ENCODE results near the gene B3GALNT2. TPM values are rescaled to one million over a fixed set of nuclear protein-coding genes. Genes with fewer than 3 reads are reported as not detected.

B3GALNT2 gene
- total RNA-seq, 4 donors from 2014 or later: 38.3 to 56.9 (median 43.8) TPM

DNA sequence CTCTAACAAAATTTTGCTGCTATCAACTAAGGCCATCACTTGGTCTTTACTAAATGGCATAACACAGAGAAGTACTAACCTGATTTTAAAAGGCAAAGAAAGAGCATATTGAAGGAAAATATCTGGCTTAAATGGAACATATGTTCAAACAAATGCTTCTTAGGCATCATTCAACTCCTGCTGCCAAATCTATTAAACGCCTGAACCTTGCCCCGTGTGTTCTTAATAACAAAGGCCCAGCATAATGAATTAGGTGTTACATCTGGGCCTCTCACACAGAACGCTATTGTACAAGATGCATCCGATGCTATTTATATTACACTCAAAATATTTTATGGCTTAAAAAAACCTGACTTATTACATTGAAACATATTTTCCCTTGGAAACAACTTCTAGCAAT, 48.4 kb downstream of the B3GALNT2 start:
- intact Hi-C loops (cut with DNase I): no loop called here
- Histone ChIP-seq H3K36me3 (peaks cover 0 to 3% of the 10 kb centered on the region in 2 donors), H3K27ac (no peak overlapping the region), H3K9me3 (no peaks in the 10 kb centered on the region), H3K4me1 (peaks cover 4 to 11% of the 10 kb centered on the region in 2 donors), H3K27me3 (no peaks in the 10 kb centered on the region), H3K4me3 (replicated peaks in 1 of 3) (no peak overlapping the region)
- no peak for TF ChIP-seq POLR2A (IDR thresholded peaks at IDR 0.05)
- TF ChIP-seq, protein P1, sequence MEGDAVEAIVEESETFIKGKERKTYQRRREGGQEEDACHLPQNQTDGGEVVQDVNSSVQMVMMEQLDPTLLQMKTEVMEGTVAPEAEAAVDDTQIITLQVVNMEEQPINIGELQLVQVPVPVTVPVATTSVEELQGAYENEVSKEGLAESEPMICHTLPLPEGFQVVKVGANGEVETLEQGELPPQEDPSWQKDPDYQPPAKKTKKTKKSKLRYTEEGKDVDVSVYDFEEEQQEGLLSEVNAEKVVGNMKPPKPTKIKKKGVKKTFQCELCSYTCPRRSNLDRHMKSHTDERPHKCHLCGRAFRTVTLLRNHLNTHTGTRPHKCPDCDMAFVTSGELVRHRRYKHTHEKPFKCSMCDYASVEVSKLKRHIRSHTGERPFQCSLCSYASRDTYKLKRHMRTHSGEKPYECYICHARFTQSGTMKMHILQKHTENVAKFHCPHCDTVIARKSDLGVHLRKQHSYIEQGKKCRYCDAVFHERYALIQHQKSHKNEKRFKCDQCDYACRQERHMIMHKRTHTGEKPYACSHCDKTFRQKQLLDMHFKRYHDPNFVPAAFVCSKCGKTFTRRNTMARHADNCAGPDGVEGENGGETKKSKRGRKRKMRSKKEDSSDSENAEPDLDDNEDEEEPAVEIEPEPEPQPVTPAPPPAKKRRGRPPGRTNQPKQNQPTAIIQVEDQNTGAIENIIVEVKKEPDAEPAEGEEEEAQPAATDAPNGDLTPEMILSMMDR (IDR thresholded peaks at IDR 0.05): no peak
- 78 to 83% methylated on average over 4 of the region's 4 CpGs for WGBS, 2 donors
- DNase-seq: no peak

DNA sequence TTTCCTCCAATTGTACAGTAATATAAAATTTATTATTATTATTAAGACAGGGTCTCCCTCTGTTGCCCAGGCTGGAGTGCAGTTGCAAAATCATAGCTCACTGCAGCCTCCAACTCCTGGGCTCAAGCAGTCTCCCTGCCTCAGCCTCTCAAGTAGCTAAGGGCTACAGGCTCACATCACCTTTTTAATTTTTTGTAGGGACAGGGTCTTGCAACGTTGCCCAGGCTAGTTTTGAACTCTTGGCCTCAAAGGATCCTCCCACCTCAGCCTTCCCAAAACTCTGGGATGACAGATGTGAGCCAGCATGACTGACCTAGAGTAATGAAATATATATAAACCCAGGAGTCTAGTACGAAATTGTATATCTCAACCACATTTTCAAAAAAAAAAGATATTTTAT, 49.2 kb downstream of the B3GALNT2 start:
- intact Hi-C loops (cut with DNase I): no loop called here
- Histone ChIP-seq H3K4me3 (replicated peaks in 1 of 3) (no peak overlapping the region), H3K27ac (no peak overlapping the region), H3K4me1 (peaks cover 4 to 17% of the 10 kb centered on the region in 2 donors), H3K36me3 (peaks cover 0 to 3% of the 10 kb centered on the region in 2 donors), H3K9me3 (no peaks in the 10 kb centered on the region), H3K27me3 (no peaks in the 10 kb centered on the region)
- TF ChIP-seq, protein P1 (IDR thresholded peaks at IDR 0.05): no peak
- no peak for TF ChIP-seq POLR2A (IDR thresholded peaks at IDR 0.05)
- 90 to 91% methylated on average over 2 of the region's 2 CpGs for WGBS, 2 donors
- DNase-seq: no peak

DNA sequence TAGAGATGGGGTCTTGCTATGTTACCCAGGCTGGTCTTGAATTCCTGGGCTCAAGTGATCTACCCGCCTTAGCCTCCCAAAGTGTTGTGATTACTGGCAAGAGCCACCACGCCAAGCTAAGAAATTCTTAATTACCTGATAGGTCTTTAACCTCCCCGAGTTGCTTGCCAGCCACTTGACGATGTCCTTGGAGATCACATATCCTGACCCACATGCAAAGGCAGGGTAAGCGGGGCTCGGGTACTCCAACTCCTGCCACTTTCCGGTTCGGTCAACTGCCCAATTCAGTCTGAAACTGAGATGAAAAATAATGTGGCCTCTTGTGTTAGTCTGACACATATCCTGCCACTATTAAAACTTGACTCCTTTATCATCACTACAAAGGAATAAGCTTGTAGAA, 50.2 kb downstream of the B3GALNT2 start:
- WGBS, 2 donors: 49 to 51% methylated on average over 8 of the region's 8 CpGs
- Histone ChIP-seq H3K27ac (peak overlapping the region in 1 of 3 donors; percentile 5), H3K36me3 (peaks cover 0 to 3% of the 10 kb centered on the region in 2 donors), H3K4me3 (replicated peaks in 1 of 3) (no peak overlapping the region), H3K9me3 (no peaks in the 10 kb centered on the region), H3K27me3 (no peaks in the 10 kb centered on the region), H3K4me1 (peaks cover 4 to 18% of the 10 kb centered on the region in 2 donors)
- intact Hi-C loops (cut with DNase I): no loop called here
- TF ChIP-seq, protein P1 (IDR thresholded peaks at IDR 0.05): no peak
- no peak for TF ChIP-seq POLR2A (IDR thresholded peaks at IDR 0.05)
- peak; percentile 78 to 80 for DNase-seq

DNA sequence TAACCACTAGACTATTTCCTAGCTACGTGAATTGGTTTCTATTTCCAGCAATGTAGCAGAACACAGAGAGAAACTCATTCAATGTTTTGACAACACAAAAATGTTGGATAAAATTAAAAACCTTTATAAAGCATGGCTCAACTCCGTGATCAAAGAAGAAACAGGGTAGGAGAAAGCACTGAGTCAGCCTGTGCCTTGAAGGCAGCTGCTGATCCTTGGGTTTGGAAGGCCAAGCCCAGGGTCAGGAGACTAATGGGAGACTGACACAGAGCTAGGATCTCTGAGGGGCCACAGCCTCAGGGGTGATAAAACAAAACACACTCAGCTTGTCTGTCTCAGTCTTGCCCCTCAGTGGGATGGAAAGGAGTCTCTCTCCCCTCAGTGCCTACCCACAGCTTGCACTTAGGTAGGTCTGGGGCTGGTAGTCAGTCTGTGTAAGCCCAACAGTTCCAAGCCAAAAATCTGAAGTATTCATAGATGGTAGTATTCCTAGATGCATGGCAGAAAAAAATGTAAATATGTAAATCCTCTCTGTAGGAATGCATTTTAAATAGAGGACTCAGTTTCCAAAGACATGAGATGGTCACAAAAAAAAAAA, 53.3 kb downstream of the B3GALNT2 start:
- H3K4me1 ChIP-seq: peaks cover 0 to 18% of the 10 kb centered on the region in 2 donors
- peak; percentile 15 to 31 for DNase-seq
- TF ChIP-seq, protein P1 (IDR thresholded peaks at IDR 0.05): no peak
- TF ChIP-seq POLR2A (IDR thresholded peaks at IDR 0.05): no peak
- WGBS, 2 donors: 20 to 32% methylated on average over 2 of the region's 2 CpGs
- H3K27me3 ChIP-seq: no peaks in the 10 kb centered on the region
- H3K27ac ChIP-seq: peak overlapping the region; percentile 67 to 82 (median 73)
- intact Hi-C loops (cut with DNase I): no loop called here
- H3K9me3 ChIP-seq: no peaks in the 10 kb centered on the region
- no peak overlapping the region for H3K4me3 ChIP-seq (replicated peaks in 1 of 3)
- H3K36me3 ChIP-seq: peaks cover 10 to 11% of the 10 kb centered on the region in 2 donors

DNA sequence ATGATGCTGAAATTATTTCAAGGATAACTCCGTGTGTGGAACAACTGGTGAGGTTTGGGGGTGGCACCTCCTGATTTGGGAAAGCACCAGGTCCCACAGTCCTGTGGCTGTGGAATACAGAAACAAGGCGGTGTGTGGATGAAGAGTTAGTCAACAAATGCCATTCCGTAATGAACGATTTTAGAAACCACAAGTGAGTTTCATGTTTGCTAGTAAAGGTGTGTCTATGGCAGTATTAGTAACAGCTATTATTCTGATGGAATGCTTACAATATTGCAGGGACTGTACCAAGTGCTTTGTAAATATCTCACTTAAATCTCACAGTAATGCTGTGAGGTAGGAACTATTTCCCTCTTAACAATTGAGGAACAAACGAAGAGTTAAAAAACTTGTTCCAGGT, 53.8 kb downstream of the B3GALNT2 start:
- WGBS, 2 donors: 74 to 77% methylated on average over 5 of the region's 5 CpGs
- DNase-seq: no peak
- Histone ChIP-seq H3K27me3 (no peaks in the 10 kb centered on the region), H3K9me3 (no peaks in the 10 kb centered on the region), H3K4me3 (replicated peaks in 1 of 3) (no peak overlapping the region), H3K4me1 (peaks cover 0 to 18% of the 10 kb centered on the region in 2 donors), H3K36me3 (peaks cover 11 to 16% of the 10 kb centered on the region in 2 donors), H3K27ac (peak overlapping the region; percentile 67 to 82 (median 73))
- TF ChIP-seq, protein P1 (IDR thresholded peaks at IDR 0.05): no peak
- no peak for TF ChIP-seq POLR2A (IDR thresholded peaks at IDR 0.05)
- intact Hi-C loops (cut with DNase I): no loop called here
